DND-41 (cell line): Measurements from ENCODE around the gene MAL.

Source experiments
- CTCF ChIP-seq: IDR thresholded peaks from 2 replicates; pipeline ENCODE4 v1.5.1; 2012; ENCODE audit warnings: borderline replicate concordance, low read length, moderate library complexity, mild to moderate bottlenecking; ENCODE audit not compliant: poor library complexity, severe bottlenecking; ENCODE audit errors: extremely low read depth
- EZH2 ChIP-seq: IDR thresholded peaks from 3 replicates; pipeline ENCODE4 v1.6.1; 2012; ENCODE audit warnings: borderline replicate concordance, low read depth, mild to moderate bottlenecking, moderate library complexity, low read length, inconsistent platforms; ENCODE audit not compliant: severe bottlenecking

- no peak for TF ChIP-seq CTCF
- no peak for TF ChIP-seq EZH2
Measured at GRCh38 chr2:95086017-95086416, 60.5 kb downstream of the MAL start.
